ENCODE results near the gene SORD. TPM values are rescaled to one million over a fixed set of nuclear protein-coding genes. Genes with fewer than 3 reads are reported as not detected.
A peak's percentile ranks its signal among the peaks of the same experiment; 100 is the strongest.

Gene SORD
- total and polyA plus RNA-seq, 9 of the 15 experiments (the other 6 are each of a cell fraction or from before 2014, with no cell fraction given) = 5.9 to 79.2 (median 29.6) TPM

DNA sequence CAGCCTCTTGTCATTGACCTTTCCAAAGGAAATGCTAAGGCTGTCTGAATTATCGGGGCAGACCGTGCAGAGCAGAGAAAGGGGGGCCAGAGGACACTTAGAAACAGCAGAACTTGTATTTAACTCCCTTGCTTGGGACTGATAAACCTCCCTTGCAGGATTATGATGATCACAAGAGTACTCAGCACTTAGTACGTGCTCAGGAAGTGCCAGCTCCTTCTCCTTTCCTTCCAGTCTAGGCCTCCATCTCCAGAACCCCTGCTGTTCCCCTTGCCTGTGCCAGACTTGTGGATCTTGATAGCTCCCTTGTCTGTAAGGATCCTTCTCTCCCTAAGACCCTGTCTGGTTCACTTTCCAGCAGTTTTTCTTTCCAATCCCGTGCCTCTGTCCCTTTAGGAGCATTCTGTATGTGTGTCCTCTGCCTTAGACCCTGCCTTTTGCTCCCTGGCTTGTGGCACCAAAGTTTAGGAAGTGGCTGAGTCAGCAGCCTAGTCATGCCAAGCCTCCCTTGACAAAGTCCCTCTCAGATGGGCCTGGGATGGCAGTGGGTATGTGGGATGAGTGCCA lies 747 bp downstream of the SORD start (continued):
- TF ChIP-seq, protein P1, sequence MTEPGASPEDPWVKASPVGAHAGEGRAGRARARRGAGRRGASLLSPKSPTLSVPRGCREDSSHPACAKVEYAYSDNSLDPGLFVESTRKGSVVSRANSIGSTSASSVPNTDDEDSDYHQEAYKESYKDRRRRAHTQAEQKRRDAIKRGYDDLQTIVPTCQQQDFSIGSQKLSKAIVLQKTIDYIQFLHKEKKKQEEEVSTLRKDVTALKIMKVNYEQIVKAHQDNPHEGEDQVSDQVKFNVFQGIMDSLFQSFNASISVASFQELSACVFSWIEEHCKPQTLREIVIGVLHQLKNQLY (CRISPR knock-in tag; conservative IDR thresholded peaks at IDR 0.05) = no peak
- TF ChIP-seq JUNB (CRISPR knock-in tag; conservative IDR thresholded peaks at IDR 0.05) (no peak), ZNF589 (CRISPR knock-in tag; IDR thresholded peaks at IDR 0.05; ENCODE audit: low read depth) (no peak), HDAC3 (IDR thresholded peaks at IDR 0.05; ENCODE audit: borderline replicate concordance, partially characterized antibody) (no peak), PPARD (CRISPR knock-in tag; IDR thresholded peaks at IDR 0.05) (no peak), HDAC2 (IDR thresholded peaks at IDR 0.05) (0 out of 2 replicates have a peak, but pooled peaks have one; percentile 0), EP400 (IDR thresholded peaks at IDR 0.05) (no peak), MAFF (IDR thresholded peaks at IDR 0.05; ENCODE audit: low read length) (0 out of 2 replicates have a peak, but pooled peaks have one; percentile 43), POLR3G (IDR thresholded peaks at IDR 0.05; ENCODE audit: extremely low read depth, insufficient read length, insufficient replicate concordance) (no peak), CXXC5 (CRISPR knock-in tag; IDR thresholded peaks at IDR 0.05) (no peak), ZFPM2 (CRISPR knock-in tag; IDR thresholded peaks at IDR 0.05) (no peak)
- TF ChIP-seq, protein P2, sequence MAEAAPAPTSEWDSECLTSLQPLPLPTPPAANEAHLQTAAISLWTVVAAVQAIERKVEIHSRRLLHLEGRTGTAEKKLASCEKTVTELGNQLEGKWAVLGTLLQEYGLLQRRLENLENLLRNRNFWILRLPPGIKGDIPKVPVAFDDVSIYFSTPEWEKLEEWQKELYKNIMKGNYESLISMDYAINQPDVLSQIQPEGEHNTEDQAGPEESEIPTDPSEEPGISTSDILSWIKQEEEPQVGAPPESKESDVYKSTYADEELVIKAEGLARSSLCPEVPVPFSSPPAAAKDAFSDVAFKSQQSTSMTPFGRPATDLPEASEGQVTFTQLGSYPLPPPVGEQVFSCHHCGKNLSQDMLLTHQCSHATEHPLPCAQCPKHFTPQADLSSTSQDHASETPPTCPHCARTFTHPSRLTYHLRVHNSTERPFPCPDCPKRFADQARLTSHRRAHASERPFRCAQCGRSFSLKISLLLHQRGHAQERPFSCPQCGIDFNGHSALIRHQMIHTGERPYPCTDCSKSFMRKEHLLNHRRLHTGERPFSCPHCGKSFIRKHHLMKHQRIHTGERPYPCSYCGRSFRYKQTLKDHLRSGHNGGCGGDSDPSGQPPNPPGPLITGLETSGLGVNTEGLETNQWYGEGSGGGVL (CRISPR knock-in tag; IDR thresholded peaks at IDR 0.05) = no peak
- TF ChIP-seq, protein P3, sequence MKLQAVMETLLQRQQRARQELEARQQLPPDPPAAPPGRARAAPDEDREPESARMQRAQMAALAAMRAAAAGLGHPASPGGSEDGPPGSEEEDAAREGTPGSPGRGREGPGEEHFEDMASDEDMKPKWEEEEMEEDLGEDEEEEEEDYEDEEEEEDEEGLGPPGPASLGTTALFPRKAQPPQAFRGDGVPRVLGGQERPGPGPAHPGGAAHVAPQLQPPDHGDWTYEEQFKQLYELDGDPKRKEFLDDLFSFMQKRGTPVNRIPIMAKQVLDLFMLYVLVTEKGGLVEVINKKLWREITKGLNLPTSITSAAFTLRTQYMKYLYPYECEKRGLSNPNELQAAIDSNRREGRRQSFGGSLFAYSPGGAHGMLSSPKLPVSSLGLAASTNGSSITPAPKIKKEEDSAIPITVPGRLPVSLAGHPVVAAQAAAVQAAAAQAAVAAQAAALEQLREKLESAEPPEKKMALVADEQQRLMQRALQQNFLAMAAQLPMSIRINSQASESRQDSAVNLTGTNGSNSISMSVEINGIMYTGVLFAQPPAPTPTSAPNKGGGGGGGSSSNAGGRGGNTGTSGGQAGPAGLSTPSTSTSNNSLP (IDR thresholded peaks at IDR 0.05; ENCODE audit: borderline replicate concordance, low read depth, low read length) = no peak
- TF ChIP-seq, protein P4, sequence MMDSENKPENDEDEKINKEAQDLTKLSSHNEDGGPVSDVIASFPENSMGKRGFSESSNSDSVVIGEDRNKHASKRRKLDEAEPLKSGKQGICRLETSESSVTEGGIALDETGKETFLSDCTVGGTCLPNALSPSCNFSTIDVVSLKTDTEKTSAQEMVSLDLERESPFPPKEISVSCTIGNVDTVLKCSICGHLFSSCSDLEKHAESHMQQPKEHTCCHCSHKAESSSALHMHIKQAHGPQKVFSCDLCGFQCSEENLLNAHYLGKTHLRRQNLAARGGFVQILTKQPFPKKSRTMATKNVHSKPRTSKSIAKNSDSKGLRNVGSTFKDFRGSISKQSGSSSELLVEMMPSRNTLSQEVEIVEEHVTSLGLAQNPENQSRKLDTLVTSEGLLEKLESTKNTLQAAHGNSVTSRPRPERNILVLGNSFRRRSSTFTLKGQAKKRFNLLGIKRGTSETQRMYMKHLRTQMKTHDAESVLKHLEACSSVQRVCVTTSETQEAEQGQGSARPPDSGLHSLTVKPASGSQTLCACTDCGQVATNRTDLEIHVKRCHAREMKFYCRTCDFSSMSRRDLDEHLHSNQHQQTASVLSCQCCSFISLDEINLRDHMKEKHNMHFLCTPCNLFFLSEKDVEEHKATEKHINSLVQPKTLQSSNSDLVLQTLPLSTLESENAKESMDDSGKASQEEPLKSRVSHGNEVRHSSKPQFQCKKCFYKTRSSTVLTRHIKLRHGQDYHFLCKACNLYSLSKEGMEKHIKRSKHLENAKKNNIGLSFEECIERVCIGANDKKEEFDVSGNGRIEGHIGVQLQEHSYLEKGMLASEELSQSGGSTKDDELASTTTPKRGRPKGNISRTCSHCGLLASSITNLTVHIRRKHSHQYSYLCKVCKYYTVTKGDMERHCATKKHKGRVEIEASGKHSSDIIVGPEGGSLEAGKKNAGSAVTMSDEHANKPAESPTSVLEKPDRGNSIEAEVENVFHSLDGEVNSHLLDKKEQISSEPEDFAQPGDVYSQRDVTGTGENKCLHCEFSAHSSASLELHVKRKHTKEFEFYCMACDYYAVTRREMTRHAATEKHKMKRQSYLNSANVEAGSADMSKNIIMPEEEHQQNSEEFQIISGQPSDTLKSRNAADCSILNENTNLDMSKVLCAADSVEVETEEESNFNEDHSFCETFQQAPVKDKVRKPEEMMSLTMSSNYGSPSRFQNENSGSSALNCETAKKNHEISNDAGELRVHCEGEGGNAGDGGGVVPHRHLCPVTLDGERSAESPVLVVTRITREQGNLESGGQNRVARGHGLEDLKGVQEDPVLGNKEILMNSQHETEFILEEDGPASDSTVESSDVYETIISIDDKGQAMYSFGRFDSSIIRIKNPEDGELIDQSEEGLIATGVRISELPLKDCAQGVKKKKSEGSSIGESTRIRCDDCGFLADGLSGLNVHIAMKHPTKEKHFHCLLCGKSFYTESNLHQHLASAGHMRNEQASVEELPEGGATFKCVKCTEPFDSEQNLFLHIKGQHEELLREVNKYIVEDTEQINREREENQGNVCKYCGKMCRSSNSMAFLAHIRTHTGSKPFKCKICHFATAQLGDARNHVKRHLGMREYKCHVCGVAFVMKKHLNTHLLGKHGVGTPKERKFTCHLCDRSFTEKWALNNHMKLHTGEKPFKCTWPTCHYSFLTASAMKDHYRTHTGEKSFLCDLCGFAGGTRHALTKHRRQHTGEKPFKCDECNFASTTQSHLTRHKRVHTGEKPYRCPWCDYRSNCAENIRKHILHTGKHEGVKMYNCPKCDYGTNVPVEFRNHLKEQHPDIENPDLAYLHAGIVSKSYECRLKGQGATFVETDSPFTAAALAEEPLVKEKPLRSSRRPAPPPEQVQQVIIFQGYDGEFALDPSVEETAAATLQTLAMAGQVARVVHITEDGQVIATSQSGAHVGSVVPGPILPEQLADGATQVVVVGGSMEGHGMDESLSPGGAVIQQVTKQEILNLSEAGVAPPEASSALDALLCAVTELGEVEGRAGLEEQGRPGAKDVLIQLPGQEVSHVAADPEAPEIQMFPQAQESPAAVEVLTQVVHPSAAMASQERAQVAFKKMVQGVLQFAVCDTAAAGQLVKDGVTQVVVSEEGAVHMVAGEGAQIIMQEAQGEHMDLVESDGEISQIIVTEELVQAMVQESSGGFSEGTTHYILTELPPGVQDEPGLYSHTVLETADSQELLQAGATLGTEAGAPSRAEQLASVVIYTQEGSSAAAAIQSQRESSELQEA (IDR thresholded peaks at IDR 0.05; ENCODE audit: low read depth) = no peak
- TF ChIP-seq, protein P5, sequence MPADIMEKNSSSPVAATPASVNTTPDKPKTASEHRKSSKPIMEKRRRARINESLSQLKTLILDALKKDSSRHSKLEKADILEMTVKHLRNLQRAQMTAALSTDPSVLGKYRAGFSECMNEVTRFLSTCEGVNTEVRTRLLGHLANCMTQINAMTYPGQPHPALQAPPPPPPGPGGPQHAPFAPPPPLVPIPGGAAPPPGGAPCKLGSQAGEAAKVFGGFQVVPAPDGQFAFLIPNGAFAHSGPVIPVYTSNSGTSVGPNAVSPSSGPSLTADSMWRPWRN (IDR thresholded peaks at IDR 0.05; ENCODE audit: low read depth) = no peak

Data from K562 (cell line).